GM19372 (cell line): Measurements from ENCODE around the gene RGS6.

Experiments used
- ATAC-seq: cut with Tn5 transposase; IDR thresholded peaks from one replicate; pipeline ENCODE4 v1.9.1; 2021; ENCODE audit warnings: mild to moderate bottlenecking, low read depth, moderate library complexity; ENCODE audit not compliant: unreplicated experiment

Gene RGS6

GRCh38 chr14:72291908-72292688, 359.9 kb downstream of the RGS6 start:
- ATAC-seq: no peak

GRCh38 chr14:72292689-72293024, 360.4 kb downstream of the RGS6 start:
- no peak for ATAC-seq

GRCh38 chr14:72301352-72301751, 369.1 kb downstream of the RGS6 start:
- ATAC-seq: no peak

GRCh38 chr14:72303930-72304329, 371.7 kb downstream of the RGS6 start:
- ATAC-seq: no peak

- no peak for ATAC-seq
Observed at GRCh38 chr14:72305561-72305960, 373.3 kb downstream of the RGS6 start.

GRCh38 chr14:72308967-72309485, 376.8 kb downstream of the RGS6 start:
- ATAC-seq: no peak

GRCh38 chr14:72311116-72311515, 378.9 kb downstream of the RGS6 start:
- ATAC-seq: no peak

GRCh38 chr14:72311516-72311915, 379.3 kb downstream of the RGS6 start:
- ATAC-seq: no peak

- no peak for ATAC-seq
Observed at GRCh38 chr14:72314808-72315435, 382.7 kb downstream of the RGS6 start.

GRCh38 chr14:72315714-72316113, 383.5 kb downstream of the RGS6 start:
- no peak for ATAC-seq

- ATAC-seq: no peak
Observed at GRCh38 chr14:72318648-72319047, 386.4 kb downstream of the RGS6 start.

GRCh38 chr14:72332046-72332445, 399.8 kb downstream of the RGS6 start:
- ATAC-seq: no peak

- ATAC-seq: no peak
Observed at GRCh38 chr14:72332871-72333270, 400.6 kb downstream of the RGS6 start.

- no peak for ATAC-seq
Observed at GRCh38 chr14:72333357-72333756, 401.1 kb downstream of the RGS6 start.

GRCh38 chr14:72336311-72336980, 404.2 kb downstream of the RGS6 start:
- no peak for ATAC-seq

- ATAC-seq: no peak
Observed at GRCh38 chr14:72341237-72341636, 409.0 kb downstream of the RGS6 start.

GRCh38 chr14:72341686-72342085, 409.5 kb downstream of the RGS6 start:
- ATAC-seq: no peak

GRCh38 chr14:72347118-72347517, 414.9 kb downstream of the RGS6 start:
- no peak for ATAC-seq

- ATAC-seq: no peak
Observed at GRCh38 chr14:72350215-72350614, 418.0 kb downstream of the RGS6 start.

GRCh38 chr14:72352012-72352411, 419.8 kb downstream of the RGS6 start:
- ATAC-seq: no peak

- no peak for ATAC-seq
Observed at GRCh38 chr14:72366619-72367018, 434.4 kb downstream of the RGS6 start.
